SU-DHL-6 (cell line): ENCODE results near the gene CGB5.
"Not testable (repeated sequence)": the region's sequence is repeated elsewhere in the genome, so short reads cannot be mapped to it uniquely, and the experiment has no call there.

Experiments used
- H2AFZ ChIP-seq: fragments of 200-600 bp; sonication (generic); 2 replicates; pipeline ENCODE4 v1.6.1; 2014; ENCODE audit warnings: low read depth, mild to moderate bottlenecking, moderate library complexity, mixed read lengths, antibody characterized with exemption, low read length; ENCODE audit not compliant: severe bottlenecking
- H3F3A ChIP-seq: fragments of 200-600 bp; shearing (Covaris generic); 2 replicates; pipeline ENCODE4 v1.6.0; 2016; ENCODE audit warnings: antibody characterized with exemption, mild to moderate bottlenecking; ENCODE audit not compliant: insufficient read depth
- H3K27ac ChIP-seq: fragments of 200-600 bp; sonication (generic); 2 replicates; pipeline ENCODE4 v1.5.1; 2016; ENCODE audit warnings: low read depth, mild to moderate bottlenecking, low read length, moderate library complexity, mixed read lengths
- H3K27me3 ChIP-seq: fragments of 200-600 bp; sonication (generic), shearing (Covaris generic); 2 replicates; pipeline ENCODE4 v1.6.0; 2014; ENCODE audit warnings: mild to moderate bottlenecking, low read length
- H3K36me3 ChIP-seq: fragments of 200-600 bp; sonication (generic); 2 replicates; pipeline ENCODE4 v1.6.1; 2014; ENCODE audit warnings: mild to moderate bottlenecking, low read length, mixed read lengths
- H3K4me2 ChIP-seq: fragments of 300-600, 200-600 bp; shearing (Covaris generic), sonication (generic); 2 replicates; pipeline ENCODE4 v1.6.0; 2014; ENCODE audit warnings: low read length, low read depth, mild to moderate bottlenecking; ENCODE audit not compliant: poor library complexity, severe bottlenecking
- H3K4me3 ChIP-seq: fragments of 200-600 bp; sonication (generic); 2 replicates; pipeline ENCODE4 v1.5.1; 2014; ENCODE audit warnings: antibody characterized with exemption, low read length, mild to moderate bottlenecking, mixed read lengths; ENCODE audit not compliant: insufficient read depth, poor library complexity, severe bottlenecking
- H3K79me2 ChIP-seq: fragments of 200-600 bp; sonication (generic); 2 replicates; pipeline ENCODE4 v1.6.1; 2014; ENCODE audit warnings: mild to moderate bottlenecking, low read length, moderate library complexity; ENCODE audit not compliant: insufficient read depth
- H3K9ac ChIP-seq: fragments of 200-600 bp; sonication (generic); 2 replicates; pipeline ENCODE4 v1.7.0; 2014; ENCODE audit warnings: mild to moderate bottlenecking, low read length
- H3K9me2 ChIP-seq: fragments of 200-600 bp; sonication (generic); replicated peaks from 2 replicates; pipeline ENCODE4 v1.6.1; 2014; ENCODE audit warnings: low read length; ENCODE audit not compliant: insufficient read depth
- H3K9me3 ChIP-seq: fragments of 200-600 bp; sonication (generic); 2 replicates; pipeline ENCODE4 v1.6.1; 2014; ENCODE audit warnings: low read length, mixed read lengths; ENCODE audit not compliant: insufficient read depth
- H4K20me1 ChIP-seq: fragments of 200-600 bp; sonication (generic); 2 replicates; pipeline ENCODE4 v1.6.1; 2014; ENCODE audit warnings: low read depth, mild to moderate bottlenecking, antibody characterized with exemption, low read length, moderate library complexity, mixed read lengths
- EZH2phosphoT487 ChIP-seq: fragments of 200-600 bp; sonication (generic), shearing (Covaris generic); conservative IDR thresholded peaks from 2 replicates; pipeline ENCODE4 v1.6.1; 2018; ENCODE audit warnings: mild to moderate bottlenecking, antibody characterized with exemption, low read length, moderate library complexity, mixed read lengths
- TF ChIP-seq, protein P1 (sequence below): fragments of 200-600 bp; sonication (generic); IDR thresholded peaks from one replicate; pipeline ENCODE4 v1.5.1; 2017; ENCODE audit warnings: antibody characterized with exemption, mild to moderate bottlenecking, low read length, moderate library complexity; ENCODE audit not compliant: insufficient read depth, poor library complexity, severe bottlenecking

CGB5 gene

DNA sequence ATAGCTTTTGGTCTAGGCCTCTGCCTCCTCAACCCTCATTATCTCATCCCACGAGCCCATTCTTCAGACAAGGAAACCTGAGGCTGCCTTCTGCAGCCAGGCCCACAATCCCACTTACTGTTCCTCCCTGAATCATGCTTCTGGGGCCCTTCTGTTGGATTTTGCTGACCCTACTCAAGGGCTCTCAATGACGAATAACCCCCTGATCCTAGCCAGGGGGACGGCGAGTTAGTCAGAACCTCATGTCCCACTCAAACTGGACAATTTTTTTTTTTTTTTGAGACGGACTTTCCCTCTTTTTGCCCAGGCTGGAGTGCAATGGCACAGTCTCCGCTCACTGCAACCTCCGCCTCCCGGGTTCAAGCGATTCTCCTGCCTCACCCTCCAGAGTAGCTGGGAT lies 21.5 kb upstream of the CGB5 start:
- Histone ChIP-seq H3K27ac (no peak overlapping the region), H3K79me2 (no peaks in the 10 kb centered on the region), H3K4me3 (no peak overlapping the region), H3K36me3 (no peaks in the 10 kb centered on the region), H3F3A (no peaks in the 10 kb centered on the region), H3K4me2 (no peak overlapping the region), H2AFZ (no peak overlapping the region), H3K9me3 (no peaks in the 10 kb centered on the region), H3K9me2 (no peaks in the 10 kb centered on the region), H3K27me3 (no peaks in the 10 kb centered on the region), H3K9ac (no peak overlapping the region), H4K20me1 (no peaks in the 10 kb centered on the region)
- TF ChIP-seq EZH2phosphoT487, result no peak
- TF ChIP-seq, protein P1, sequence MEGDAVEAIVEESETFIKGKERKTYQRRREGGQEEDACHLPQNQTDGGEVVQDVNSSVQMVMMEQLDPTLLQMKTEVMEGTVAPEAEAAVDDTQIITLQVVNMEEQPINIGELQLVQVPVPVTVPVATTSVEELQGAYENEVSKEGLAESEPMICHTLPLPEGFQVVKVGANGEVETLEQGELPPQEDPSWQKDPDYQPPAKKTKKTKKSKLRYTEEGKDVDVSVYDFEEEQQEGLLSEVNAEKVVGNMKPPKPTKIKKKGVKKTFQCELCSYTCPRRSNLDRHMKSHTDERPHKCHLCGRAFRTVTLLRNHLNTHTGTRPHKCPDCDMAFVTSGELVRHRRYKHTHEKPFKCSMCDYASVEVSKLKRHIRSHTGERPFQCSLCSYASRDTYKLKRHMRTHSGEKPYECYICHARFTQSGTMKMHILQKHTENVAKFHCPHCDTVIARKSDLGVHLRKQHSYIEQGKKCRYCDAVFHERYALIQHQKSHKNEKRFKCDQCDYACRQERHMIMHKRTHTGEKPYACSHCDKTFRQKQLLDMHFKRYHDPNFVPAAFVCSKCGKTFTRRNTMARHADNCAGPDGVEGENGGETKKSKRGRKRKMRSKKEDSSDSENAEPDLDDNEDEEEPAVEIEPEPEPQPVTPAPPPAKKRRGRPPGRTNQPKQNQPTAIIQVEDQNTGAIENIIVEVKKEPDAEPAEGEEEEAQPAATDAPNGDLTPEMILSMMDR, result no peak

DNA sequence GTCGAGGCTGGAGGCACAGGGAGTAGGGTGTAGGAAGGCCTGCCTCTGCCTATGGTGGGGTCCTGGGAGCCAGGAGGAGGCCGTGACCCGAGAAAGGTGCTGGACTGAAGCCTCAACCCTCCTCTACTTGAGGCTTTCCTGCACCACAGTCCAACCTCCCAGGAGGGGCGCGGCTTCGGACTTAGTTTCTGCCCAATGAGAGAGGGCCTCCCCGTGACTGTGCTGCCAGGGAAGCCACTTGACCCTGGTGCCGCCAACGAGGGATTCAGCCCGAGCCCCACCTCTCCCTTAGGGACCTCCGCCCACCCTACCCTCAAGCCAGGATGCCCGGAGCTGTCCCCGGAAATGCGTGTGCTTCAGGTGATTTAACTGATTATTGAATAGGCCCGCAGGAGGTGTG lies 19.4 kb upstream of the CGB5 start, which contains the start of gene CGB3:
TSS of gene CGB3 (minus strand) at position 101 of the 400 bp plus-strand sequence. CDS start 362 bp downstream, outside the sequence.
- not testable (repeated sequence) for H3K27me3 ChIP-seq, H3K9me3 ChIP-seq, H3K36me3 ChIP-seq, H3K9me2 ChIP-seq, H3K4me3 ChIP-seq, H3K27ac ChIP-seq, H3K4me2 ChIP-seq, H3K79me2 ChIP-seq, H3F3A ChIP-seq, H2AFZ ChIP-seq, H3K9ac ChIP-seq, H4K20me1 ChIP-seq

DNA sequence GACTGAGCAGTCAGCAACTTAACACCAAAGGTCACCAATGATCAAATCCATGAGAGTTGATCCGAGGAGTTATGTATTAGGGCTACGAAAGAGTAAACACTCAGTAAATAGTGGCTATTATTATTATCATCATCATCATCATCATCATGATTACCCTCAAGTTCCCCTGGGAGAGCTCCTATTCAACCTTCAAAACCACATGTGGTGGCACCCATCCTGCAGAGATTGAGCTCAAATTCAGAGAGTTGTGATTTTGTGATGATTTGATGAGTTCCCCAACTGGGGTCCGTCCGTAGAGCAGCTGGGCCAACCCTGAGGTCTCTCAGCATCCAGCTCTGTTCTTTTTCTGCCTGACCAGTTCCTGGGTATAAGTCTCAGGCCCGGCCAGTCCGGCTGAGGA lies 18.6 kb upstream of the CGB5 start:
- not testable (repeated sequence) for H3K9me2 ChIP-seq, H3K79me2 ChIP-seq, H3F3A ChIP-seq, H3K36me3 ChIP-seq, H4K20me1 ChIP-seq, H3K9ac ChIP-seq, H3K27me3 ChIP-seq, H3K4me2 ChIP-seq, H3K4me3 ChIP-seq, H3K9me3 ChIP-seq, H2AFZ ChIP-seq, H3K27ac ChIP-seq

DNA sequence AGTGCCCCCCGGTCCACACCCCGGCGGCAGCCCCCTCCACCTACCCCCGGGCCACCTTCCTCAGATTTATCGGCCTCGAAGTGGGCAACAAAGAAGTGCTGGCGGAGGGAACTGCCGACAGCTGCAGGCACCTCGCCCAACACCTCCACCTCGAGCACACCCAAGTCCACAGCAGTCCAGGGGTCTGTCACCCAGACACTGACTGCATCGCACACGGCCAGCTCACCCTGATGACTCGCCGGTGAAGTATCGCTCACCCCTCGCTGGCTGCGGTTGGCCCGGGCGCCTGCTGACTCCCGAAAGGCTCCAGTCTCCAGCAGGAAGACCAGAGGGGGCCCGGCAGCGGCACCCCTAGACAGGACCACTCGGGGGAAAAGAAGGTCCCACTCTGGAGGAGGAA lies 18.0 kb upstream of the CGB5 start:
- H3K4me3 ChIP-seq, H3K27ac ChIP-seq, H3K36me3 ChIP-seq, H3K9me3 ChIP-seq, H2AFZ ChIP-seq, H3K9ac ChIP-seq, H3K9me2 ChIP-seq, H3K27me3 ChIP-seq, H3F3A ChIP-seq, H3K79me2 ChIP-seq, H4K20me1 ChIP-seq, H3K4me2 ChIP-seq: not testable (repeated sequence)

DNA sequence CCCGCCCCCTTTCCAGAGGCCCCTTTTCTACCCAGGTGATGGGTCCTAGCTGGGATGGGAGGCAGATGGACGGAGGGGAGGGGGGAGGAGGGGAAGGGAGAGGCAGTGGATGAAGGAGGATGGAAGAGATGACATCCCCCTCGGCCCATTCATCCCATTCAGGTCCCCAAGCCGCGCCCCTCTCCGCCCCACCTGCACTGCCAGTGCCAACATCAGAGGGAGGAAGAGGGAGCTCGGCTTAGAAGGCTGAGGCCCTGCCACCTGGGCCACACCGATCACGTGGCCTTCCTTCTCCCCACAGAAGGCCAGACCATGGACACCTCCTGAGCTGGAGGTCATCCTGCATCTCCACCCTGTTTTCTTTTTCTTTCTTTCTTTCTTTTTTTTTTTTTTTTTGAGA lies 15.0 kb upstream of the CGB5 start:
- not testable (repeated sequence) for H2AFZ ChIP-seq, H3K27me3 ChIP-seq, H4K20me1 ChIP-seq, H3K4me3 ChIP-seq, H3K9ac ChIP-seq, H3K9me2 ChIP-seq, H3K27ac ChIP-seq, H3K36me3 ChIP-seq, H3F3A ChIP-seq, H3K9me3 ChIP-seq, H3K4me2 ChIP-seq, H3K79me2 ChIP-seq

DNA sequence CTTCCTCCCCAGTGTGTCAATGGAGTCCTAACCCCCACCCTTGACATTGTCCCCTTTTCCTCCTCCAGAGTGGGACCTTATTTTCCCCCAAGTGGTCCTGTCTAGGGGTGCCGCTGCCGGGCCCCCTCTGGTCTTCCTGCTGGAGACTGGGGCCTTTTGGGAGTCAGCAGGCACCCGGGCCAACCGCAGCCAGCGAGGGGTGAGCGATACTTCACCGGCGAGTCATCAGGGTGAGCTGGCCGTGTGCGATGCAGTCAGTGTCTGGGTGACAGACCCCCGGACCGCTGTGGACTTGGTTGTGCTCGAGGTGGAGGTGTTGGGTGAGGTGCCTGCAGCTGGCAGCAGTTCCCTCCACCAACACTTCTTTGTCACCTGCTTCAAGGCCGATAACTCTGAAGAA lies 13.9 kb upstream of the CGB5 start:
- not testable (repeated sequence) for H4K20me1 ChIP-seq, H3K27me3 ChIP-seq, H3K4me3 ChIP-seq, H3K27ac ChIP-seq, H2AFZ ChIP-seq, H3F3A ChIP-seq, H3K4me2 ChIP-seq, H3K9me2 ChIP-seq, H3K79me2 ChIP-seq, H3K9ac ChIP-seq, H3K9me3 ChIP-seq, H3K36me3 ChIP-seq

DNA sequence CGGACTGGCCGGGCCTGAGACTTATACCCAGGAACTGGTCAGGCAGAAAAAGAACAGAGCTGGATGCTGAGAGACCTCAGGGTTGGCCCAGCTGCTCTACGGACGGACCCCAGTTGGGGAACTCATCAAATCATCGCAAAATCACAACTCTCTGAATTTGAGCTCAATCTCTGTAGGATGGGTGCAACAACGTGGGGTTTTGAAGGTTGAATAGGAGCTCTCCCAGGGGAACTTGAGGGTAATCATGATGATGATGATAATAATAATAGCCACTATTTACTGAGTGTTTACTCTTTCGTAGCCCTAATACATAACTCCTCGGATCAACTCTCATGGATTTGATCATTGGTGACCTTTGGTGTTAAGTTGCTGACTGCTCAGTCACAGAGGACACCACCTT lies 13.3 kb upstream of the CGB5 start:
- not testable (repeated sequence) for H3K79me2 ChIP-seq, H3K27me3 ChIP-seq, H2AFZ ChIP-seq, H3F3A ChIP-seq, H3K9ac ChIP-seq, H3K4me3 ChIP-seq, H4K20me1 ChIP-seq, H3K4me2 ChIP-seq, H3K36me3 ChIP-seq, H3K9me2 ChIP-seq, H3K27ac ChIP-seq, H3K9me3 ChIP-seq
